ENCODE results near the gene PUM2. TPM values are rescaled to one million over a fixed set of nuclear protein-coding genes. Genes with fewer than 3 reads are reported as not detected.
A peak's percentile ranks its signal among the peaks of the same experiment; 100 is the strongest.

The PUM2 gene
- total and polyA plus RNA-seq, 2 of the 13 experiments (the other 11 are each of a cell fraction or from before 2014, with no cell fraction given), result 69.6 to 69.8 TPM

- TF ChIP-seq ARID5B (CRISPR knock-in tag; IDR thresholded peaks at IDR 0.05) (peak; percentile 92), PPARG (CRISPR knock-in tag; conservative IDR thresholded peaks at IDR 0.05) (peak; percentile 60; the same call in 1 of the 2 replicates), ZNF629 (CRISPR knock-in tag; conservative IDR thresholded peaks at IDR 0.05) (peak; percentile 71), ZFYVE20 (CRISPR knock-in tag; IDR thresholded peaks at IDR 0.05; ENCODE audit: borderline replicate concordance, low read depth) (peak; percentile 82; the same call in 1 of the 2 replicates), ZNF570 (CRISPR knock-in tag; IDR thresholded peaks at IDR 0.05; ENCODE audit: borderline replicate concordance) (0 out of 2 replicates have a peak, but pooled peaks have one; percentile 30), ZSCAN20 (CRISPR knock-in tag; IDR thresholded peaks at IDR 0.05; ENCODE audit: borderline replicate concordance) (peak; percentile 97), CBFB (CRISPR knock-in tag; IDR thresholded peaks at IDR 0.05) (no peak), ZNF317 (CRISPR knock-in tag; IDR thresholded peaks at IDR 0.05) (peak; percentile 87), NR2F6 (IDR thresholded peaks at IDR 0.05) (no peak), NR2F6 (CRISPR knock-in tag; IDR thresholded peaks at IDR 0.05) (peak; percentile 63; the same call in 1 of the 2 replicates), TOE1 (CRISPR knock-in tag; IDR thresholded peaks at IDR 0.05) (no peak), ZKSCAN1 (IDR thresholded peaks at IDR 0.05; ENCODE audit: low read length) (no peak), BHLHE40 (IDR thresholded peaks at IDR 0.05; ENCODE audit: low read length) (peak; percentile 100)
- TF ChIP-seq, protein P1, sequence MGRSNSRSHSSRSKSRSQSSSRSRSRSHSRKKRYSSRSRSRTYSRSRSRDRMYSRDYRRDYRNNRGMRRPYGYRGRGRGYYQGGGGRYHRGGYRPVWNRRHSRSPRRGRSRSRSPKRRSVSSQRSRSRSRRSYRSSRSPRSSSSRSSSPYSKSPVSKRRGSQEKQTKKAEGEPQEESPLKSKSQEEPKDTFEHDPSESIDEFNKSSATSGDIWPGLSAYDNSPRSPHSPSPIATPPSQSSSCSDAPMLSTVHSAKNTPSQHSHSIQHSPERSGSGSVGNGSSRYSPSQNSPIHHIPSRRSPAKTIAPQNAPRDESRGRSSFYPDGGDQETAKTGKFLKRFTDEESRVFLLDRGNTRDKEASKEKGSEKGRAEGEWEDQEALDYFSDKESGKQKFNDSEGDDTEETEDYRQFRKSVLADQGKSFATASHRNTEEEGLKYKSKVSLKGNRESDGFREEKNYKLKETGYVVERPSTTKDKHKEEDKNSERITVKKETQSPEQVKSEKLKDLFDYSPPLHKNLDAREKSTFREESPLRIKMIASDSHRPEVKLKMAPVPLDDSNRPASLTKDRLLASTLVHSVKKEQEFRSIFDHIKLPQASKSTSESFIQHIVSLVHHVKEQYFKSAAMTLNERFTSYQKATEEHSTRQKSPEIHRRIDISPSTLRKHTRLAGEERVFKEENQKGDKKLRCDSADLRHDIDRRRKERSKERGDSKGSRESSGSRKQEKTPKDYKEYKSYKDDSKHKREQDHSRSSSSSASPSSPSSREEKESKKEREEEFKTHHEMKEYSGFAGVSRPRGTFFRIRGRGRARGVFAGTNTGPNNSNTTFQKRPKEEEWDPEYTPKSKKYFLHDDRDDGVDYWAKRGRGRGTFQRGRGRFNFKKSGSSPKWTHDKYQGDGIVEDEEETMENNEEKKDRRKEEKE (IDR thresholded peaks at IDR 0.05), result no peak
- TF ChIP-seq, protein P2, sequence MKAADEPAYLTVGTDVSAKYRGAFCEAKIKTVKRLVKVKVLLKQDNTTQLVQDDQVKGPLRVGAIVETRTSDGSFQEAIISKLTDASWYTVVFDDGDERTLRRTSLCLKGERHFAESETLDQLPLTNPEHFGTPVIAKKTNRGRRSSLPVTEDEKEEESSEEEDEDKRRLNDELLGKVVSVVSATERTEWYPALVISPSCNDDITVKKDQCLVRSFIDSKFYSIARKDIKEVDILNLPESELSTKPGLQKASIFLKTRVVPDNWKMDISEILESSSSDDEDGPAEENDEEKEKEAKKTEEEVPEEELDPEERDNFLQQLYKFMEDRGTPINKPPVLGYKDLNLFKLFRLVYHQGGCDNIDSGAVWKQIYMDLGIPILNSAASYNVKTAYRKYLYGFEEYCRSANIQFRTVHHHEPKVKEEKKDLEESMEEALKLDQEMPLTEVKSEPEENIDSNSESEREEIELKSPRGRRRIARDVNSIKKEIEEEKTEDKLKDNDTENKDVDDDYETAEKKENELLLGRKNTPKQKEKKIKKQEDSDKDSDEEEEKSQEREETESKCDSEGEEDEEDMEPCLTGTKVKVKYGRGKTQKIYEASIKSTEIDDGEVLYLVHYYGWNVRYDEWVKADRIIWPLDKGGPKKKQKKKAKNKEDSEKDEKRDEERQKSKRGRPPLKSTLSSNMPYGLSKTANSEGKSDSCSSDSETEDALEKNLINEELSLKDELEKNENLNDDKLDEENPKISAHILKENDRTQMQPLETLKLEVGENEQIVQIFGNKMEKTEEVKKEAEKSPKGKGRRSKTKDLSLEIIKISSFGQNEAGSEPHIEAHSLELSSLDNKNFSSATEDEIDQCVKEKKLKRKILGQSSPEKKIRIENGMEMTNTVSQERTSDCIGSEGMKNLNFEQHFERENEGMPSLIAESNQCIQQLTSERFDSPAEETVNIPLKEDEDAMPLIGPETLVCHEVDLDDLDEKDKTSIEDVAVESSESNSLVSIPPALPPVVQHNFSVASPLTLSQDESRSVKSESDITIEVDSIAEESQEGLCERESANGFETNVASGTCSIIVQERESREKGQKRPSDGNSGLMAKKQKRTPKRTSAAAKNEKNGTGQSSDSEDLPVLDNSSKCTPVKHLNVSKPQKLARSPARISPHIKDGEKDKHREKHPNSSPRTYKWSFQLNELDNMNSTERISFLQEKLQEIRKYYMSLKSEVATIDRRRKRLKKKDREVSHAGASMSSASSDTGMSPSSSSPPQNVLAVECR (CRISPR knock-in tag; IDR thresholded peaks at IDR 0.05; ENCODE audit: borderline replicate concordance), result peak; percentile 76
- TF ChIP-seq, protein P3, sequence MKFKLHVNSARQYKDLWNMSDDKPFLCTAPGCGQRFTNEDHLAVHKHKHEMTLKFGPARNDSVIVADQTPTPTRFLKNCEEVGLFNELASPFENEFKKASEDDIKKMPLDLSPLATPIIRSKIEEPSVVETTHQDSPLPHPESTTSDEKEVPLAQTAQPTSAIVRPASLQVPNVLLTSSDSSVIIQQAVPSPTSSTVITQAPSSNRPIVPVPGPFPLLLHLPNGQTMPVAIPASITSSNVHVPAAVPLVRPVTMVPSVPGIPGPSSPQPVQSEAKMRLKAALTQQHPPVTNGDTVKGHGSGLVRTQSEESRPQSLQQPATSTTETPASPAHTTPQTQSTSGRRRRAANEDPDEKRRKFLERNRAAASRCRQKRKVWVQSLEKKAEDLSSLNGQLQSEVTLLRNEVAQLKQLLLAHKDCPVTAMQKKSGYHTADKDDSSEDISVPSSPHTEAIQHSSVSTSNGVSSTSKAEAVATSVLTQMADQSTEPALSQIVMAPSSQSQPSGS (CRISPR knock-in tag; IDR thresholded peaks at IDR 0.05), result peak; percentile 91
Measured at GRCh38 chr2:20350753-20351554, at the start of gene PUM2 (continued).
